IMR-90 (cell line): Measurements from ENCODE around the gene PDK1.

Experiments used
- BHLHE40 ChIP-seq: fragments of 150-350 bp; IDR thresholded peaks from 2 replicates; pipeline ENCODE4 v1.6.1; 2016; ENCODE audit warnings: mild to moderate bottlenecking, low read depth, low read length
- CHD1 ChIP-seq: IDR thresholded peaks from 2 replicates; pipeline ENCODE4 v1.6.1; 2012; ENCODE audit warnings: low read depth, low read length, improper control_type of control experiment
- CTCF ChIP-seq: conservative IDR thresholded peaks from 2 replicates; pipeline ENCODE4 v1.5.1; 2012; ENCODE audit warnings: mild to moderate bottlenecking, low read depth, low read length, improper control_type of control experiment
- ELK1 ChIP-seq: fragments of 150-350 bp; IDR thresholded peaks from 2 replicates; pipeline ENCODE4 v1.6.1; 2016; ENCODE audit warnings: low read depth, mild to moderate bottlenecking, low read length, moderate library complexity, borderline replicate concordance
- MAZ ChIP-seq: IDR thresholded peaks from 2 replicates; pipeline ENCODE4 v1.6.1; 2012; ENCODE audit warnings: low read depth, mild to moderate bottlenecking, low read length, improper control_type of control experiment, moderate library complexity, borderline replicate concordance
- POLR2A ChIP-seq: IDR thresholded peaks from 2 replicates; pipeline ENCODE4 v1.6.1; 2012; ENCODE audit warnings: mild to moderate bottlenecking, low read depth, low read length
- RAD21 ChIP-seq: IDR thresholded peaks from 2 replicates; pipeline ENCODE4 v1.6.1; 2012; ENCODE audit warnings: low read length, improper control_type of control experiment
- RCOR1 ChIP-seq: IDR thresholded peaks from 2 replicates; pipeline ENCODE4 v1.6.1; 2012; ENCODE audit warnings: mild to moderate bottlenecking, low read length, improper control_type of control experiment; ENCODE audit not compliant: insufficient replicate concordance

GRCh38 chr2:172612051-172612450 lies 56.2 kb downstream of the PDK1 start:
- no peak for TF ChIP-seq CTCF
- TF ChIP-seq POLR2A = no peak
- TF ChIP-seq ELK1 = no peak
- no peak for TF ChIP-seq BHLHE40
- TF ChIP-seq MAZ = no peak
- TF ChIP-seq CHD1 = no peak
- no peak for TF ChIP-seq RCOR1
- no peak for TF ChIP-seq RAD21
